Fibroblast of lung (primary cell): Measurements from ENCODE around the gene CEP152.
A peak's percentile ranks its signal among the peaks of the same experiment; 100 is the strongest.

ENCODE experiments used
- CTCF ChIP-seq, 2 donors: IDR thresholded peaks in 1 of 2; conservative IDR thresholded peaks in 1 of 2; 1 replicate in 1 of 2; 2 replicates in 1 of 2; pipeline ENCODE4 v1.5.1; 2011 to 2012; ENCODE audit warnings: low read length in 2 of 2, control low read depth in 1 of 2, inconsistent platforms in 1 of 2, low read depth in 1 of 2, mild to moderate bottlenecking in 1 of 2
- EZH2 ChIP-seq: IDR thresholded peaks from 2 replicates; pipeline ENCODE4 v1.5.1; 2012; ENCODE audit warnings: low read length, control low read depth, mild to moderate bottlenecking; ENCODE audit errors: missing control alignments

- TF ChIP-seq CTCF (conservative IDR thresholded peaks at IDR 0.05 in 1 of 2, IDR thresholded peaks at IDR 0.05 in 1 of 2; ENCODE audit: low read depth in 1 of 2, low read length in 2 of 2) (peak; percentile 47 to 55), EZH2 (no peak)
Measured at GRCh38 chr15:48855501-48856440, 44.9 kb upstream of the CEP152 start.
